GM04503 (cell line): ENCODE results near the gene CACNA1A.
"Not testable (repeated sequence)": the region's sequence is repeated elsewhere in the genome, so short reads cannot be mapped to it uniquely, and the experiment has no call there.

Experiments
- DNase-seq: peaks from one replicate; pipeline ENCODE4 v3.0.0-alpha.2; 2012; ENCODE audit warnings: low read depth

Gene CACNA1A

GRCh38 chr19:13427273-13428051, 78.8 kb downstream of the CACNA1A start:
- DNase-seq: no peak

- DNase-seq: not testable (repeated sequence)
Observed at GRCh38 chr19:13425875-13426274, 80.4 kb downstream of the CACNA1A start.

GRCh38 chr19:13425151-13425550, 81.1 kb downstream of the CACNA1A start:
- no peak for DNase-seq

GRCh38 chr19:13420780-13421179, 85.5 kb downstream of the CACNA1A start:
- DNase-seq: no peak

- no peak for DNase-seq
Observed at GRCh38 chr19:13417054-13417453, 89.2 kb downstream of the CACNA1A start.

GRCh38 chr19:13411899-13412298, 94.4 kb downstream of the CACNA1A start:
- no peak for DNase-seq

GRCh38 chr19:13410946-13411345, 95.3 kb downstream of the CACNA1A start:
- no peak for DNase-seq

GRCh38 chr19:13408889-13409518, 97.3 kb downstream of the CACNA1A start:
- DNase-seq: no peak

GRCh38 chr19:13404236-13404635, 102.0 kb downstream of the CACNA1A start:
- no peak for DNase-seq

- DNase-seq: no peak
Observed at GRCh38 chr19:13401388-13401787, 104.9 kb downstream of the CACNA1A start.

GRCh38 chr19:13400296-13400695, 106.0 kb downstream of the CACNA1A start:
- no peak for DNase-seq

GRCh38 chr19:13399746-13400145, 106.5 kb downstream of the CACNA1A start:
- DNase-seq: no peak

- DNase-seq: peak; percentile 81
Observed at GRCh38 chr19:13398780-13399726, 107.2 kb downstream of the CACNA1A start.

GRCh38 chr19:13398182-13398581, 108.1 kb downstream of the CACNA1A start:
- no peak for DNase-seq

- DNase-seq: peak; percentile 41
Observed at GRCh38 chr19:13396250-13397080, 109.8 kb downstream of the CACNA1A start.

- DNase-seq: no peak
Observed at GRCh38 chr19:13382633-13382938, 123.7 kb downstream of the CACNA1A start.

- no peak for DNase-seq
Observed at GRCh38 chr19:13381827-13382632, 124.2 kb downstream of the CACNA1A start.

GRCh38 chr19:13376537-13376936, 129.7 kb downstream of the CACNA1A start:
- no peak for DNase-seq

- DNase-seq: no peak
Observed at GRCh38 chr19:13373599-13373998, 132.7 kb downstream of the CACNA1A start.

GRCh38 chr19:13370948-13371347, 135.3 kb downstream of the CACNA1A start:
- no peak for DNase-seq
